HuH-7.5 (cell line): ENCODE results near the gene KNOP1.
"Not testable (repeated sequence)": the region's sequence is repeated elsewhere in the genome, so short reads cannot be mapped to it uniquely, and the experiment has no call there.

Experiments
- DNase-seq: peaks from one replicate; pipeline ENCODE4 v3.0.0; 2011; ENCODE audit warnings: low spot score

KNOP1 gene

DNA sequence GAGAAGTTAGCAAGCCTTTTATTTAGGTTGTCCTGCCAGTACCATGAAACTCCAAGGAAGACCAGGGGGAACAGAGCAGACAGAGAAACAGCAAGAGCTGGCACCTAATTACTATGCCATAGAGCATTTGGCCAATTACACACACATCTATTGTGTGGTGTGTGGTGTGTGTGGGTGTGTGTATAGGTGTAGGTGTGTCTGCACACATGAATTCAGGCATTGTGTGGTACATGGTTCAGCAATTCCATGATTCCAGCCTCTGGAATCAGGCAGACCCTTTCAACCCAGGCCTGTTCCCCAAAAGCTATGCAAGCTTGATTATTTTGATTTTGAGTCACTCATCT lies 25.8 kb upstream of the KNOP1 start:
- no peak for DNase-seq

DNA sequence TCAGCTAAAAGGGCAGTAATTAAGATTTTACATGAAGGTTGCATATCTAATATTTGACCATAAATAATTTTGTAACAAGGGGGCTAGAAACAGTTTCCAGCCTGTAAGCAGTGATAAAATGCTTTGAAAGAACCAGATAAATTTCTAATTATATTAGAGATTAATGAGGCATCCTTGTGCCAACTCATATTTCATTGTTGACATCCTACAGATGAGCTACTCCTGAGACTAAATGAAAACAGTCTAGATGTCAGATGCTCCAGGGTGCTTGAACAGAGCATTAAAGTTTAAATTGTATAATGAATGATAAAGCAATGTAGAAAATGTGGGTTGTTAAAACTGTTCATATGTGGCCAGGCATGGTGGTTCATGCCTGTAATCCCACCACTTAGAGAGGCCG lies 23.3 kb upstream of the KNOP1 start:
- no peak for DNase-seq

DNA sequence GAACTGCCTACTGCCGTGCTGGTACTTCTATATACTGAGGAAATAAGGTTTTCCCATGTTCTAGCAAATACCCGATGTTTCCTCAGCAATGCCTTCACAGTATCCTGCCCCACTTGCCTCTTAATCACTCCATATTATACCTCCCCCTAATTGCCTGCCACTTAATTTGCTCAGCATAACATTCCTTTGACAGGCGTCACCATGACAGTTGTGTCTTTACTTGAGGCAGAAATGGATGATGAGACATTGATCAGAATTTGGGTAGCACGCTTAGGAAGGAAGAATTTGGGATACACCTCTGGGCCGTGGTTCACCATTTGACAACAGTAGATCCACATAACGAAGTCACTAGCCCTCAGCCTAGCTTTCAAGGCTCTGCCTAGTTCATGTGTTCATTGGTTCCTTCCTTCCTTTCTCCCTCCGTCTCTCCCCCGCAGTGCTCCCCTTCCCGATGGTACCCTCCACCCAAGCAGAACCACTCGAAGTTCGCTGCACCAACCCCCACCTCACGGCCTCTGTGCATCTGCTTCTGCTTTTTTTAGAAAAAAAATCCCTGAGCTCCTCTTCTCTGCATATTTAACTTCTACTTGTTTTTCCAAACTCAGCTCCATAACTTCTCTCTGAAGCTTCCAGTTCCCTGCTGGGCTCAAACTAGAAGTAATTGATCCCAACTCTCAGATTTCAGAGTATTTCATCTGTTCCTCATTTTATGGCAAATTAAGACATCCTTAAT lies 19.4 kb upstream of the KNOP1 start:
- no peak for DNase-seq

DNA sequence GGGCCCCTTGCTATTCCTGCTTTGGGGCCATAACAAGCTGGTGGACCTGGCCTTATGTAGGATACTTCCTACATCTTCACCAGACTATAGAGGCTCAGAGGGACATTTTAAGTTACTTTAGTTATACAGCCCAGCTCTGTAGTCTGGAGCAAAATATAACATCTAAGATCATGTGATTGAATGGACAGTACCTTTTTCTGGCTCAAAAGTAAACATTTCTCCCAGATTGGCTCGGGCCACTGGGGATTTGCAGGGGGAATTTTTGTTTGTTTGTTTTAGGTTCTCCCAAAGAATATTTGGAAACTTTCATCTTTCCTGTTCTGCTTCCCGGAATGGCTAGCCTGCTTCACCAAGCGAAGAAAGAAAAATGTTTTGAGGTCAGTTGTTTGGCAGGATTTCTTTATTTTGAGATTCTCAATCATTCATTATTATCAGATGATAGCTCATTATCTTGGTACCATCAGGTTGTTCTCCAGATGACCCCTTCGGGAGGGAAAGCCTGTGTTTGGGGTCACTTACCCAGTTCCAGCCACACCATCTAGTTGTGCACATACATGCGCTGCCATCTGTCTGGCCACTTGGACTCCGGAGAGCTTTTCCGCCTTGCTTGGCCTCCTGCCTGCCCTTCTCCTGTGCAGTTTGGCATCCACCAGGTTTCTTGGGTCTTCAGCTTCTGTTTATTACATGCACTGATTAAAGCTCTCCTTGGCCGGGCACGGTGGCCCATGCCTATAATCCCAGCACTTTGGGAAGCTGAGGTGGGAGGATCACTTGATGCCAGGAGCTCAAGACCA lies 17.2 kb upstream of the KNOP1 start:
- no peak for DNase-seq

DNA sequence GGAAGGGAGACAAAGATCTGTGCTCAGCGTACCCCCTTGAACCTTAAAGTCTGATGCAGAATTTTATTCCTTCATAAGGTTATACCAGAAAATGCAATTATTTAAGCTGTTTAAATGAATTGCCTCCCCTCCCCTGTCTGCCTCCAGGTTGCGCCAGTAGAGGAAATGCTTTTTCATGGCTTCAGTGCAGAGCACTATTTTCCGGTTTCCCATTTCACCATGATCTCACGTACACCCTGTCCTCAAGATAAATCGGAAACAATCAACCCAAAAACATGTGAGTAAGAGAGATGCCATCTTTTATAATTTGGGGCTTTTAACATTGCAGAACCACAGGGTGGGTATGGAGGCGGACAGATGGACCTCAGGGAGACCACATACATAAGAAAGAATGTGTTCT lies 15.5 kb upstream of the KNOP1 start:
- DNase-seq = no peak

DNA sequence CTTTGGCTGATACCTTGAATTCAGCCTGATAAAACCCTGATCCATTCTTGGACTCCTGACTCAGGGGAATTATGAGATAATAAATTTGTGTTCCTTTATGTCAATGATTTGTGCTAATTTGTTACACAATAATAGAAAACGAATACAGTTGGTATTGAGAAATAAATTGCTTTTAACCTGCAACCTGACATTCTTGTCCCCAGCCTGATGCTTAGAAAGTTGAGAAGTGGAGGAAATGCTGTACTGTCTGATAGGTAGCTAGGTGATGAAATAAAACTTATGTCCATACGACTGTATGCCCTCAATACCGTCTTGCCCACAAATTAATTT lies 10.6 kb upstream of the KNOP1 start:
- no peak for DNase-seq

DNA sequence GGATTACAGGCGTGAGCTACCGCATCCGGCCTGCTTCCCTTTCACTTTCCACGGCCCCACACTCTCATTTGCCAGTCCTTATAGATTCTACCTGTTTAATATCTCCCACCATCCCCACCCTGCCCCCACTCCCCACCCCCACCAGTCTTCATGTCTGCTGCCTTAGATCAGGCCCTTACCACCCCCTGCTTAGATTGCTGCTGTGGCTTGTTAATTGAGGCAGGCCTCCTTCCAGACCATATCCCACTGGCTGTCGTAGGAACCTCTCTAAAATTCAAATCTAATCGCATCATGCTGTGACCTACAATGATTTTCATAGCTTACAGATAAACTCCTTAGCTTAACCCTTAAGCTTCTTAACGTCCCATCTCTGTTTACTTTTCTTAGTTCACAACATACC lies 5.0 kb upstream of the KNOP1 start:
- DNase-seq = no peak

DNA sequence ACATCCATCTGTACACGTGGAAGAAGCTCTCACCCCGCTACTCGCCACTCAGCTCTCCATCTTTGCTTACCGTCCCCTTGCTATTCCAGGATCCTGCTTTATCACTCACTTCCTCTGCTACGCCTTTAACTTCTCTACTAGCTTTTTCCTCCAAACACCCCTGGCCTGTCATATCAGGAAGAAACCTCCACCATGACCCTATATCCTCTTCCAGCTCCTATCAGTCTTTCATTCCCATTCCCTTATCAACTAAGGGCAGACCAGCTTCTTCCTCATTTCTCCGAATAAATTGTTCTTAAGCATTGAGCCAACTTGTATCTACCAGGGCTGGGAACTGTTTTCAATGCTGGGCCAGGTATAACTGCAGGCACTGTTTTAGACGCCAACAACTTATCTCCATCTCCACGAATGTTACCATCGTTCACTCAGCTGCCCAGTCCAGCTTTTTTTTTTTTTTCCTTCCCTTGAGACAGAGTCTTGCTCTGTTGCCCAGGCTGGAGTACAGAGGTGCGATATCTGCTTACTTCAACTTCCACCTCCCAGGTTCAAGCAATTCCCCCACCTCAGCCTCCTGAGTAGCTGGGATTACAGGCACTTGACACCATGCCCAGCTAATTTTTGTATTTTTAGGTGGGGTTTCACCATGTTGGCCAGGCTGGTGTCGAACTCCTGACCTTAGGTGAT lies 4.4 kb upstream of the KNOP1 start:
- DNase-seq = no peak

DNA sequence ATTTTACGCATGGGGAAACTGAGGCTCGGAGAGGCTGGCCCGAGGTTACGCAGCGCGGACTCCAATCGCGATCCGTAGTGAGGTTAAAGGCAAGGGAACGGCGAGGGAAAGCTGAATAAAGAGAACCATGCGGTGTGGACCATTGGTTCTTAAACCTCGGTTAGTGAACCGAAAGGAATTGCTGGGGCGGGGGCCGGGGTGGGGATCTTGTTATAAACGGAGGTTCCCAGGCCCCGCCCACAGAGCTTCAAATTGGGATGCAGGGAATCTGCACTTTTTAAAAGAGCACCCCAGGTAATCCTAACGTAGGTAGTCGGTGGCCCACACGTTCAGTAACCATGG lies 568 bp upstream of the KNOP1 start:
- no peak for DNase-seq

DNA sequence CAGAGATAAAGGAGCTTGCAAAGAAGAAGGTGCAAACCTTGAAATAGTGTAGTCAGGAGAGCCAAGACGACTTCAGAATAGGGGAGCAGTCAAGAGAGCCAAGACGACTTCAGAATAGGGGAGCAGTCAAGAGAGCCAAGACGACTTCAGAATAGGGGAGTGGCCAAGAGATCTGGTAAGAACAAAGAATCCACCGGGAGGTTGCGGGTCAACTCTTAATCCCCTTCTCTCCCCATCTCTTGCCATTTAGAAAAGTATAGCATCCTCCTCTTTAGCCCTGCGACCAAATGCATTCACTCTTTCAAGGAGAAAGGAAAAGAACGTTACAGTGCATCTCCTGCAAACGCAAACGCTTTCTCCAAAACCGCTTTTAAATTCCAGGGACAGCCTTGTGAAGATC lies 713 bp downstream of the KNOP1 start:
- no peak for DNase-seq

DNA sequence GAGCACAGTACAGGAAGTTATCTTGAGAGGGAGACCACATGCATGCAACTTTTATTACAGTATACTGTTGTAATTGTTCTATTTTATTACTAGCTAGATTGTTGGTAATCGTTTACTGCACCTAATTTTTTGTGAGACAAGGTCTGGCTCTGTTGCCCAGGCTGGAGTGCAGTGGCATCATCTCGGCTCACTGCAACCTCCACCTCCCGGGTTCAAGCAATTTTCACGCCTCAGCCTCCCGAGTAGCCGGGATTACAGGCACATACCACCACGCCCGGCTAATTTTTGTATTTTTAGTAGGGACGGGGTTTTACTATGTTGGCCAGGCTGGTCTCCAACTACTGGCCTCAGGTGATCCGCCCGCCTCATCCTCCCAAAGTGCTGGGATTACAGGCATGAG lies 1.3 kb downstream of the KNOP1 start:
- DNase-seq = not testable (repeated sequence)

DNA sequence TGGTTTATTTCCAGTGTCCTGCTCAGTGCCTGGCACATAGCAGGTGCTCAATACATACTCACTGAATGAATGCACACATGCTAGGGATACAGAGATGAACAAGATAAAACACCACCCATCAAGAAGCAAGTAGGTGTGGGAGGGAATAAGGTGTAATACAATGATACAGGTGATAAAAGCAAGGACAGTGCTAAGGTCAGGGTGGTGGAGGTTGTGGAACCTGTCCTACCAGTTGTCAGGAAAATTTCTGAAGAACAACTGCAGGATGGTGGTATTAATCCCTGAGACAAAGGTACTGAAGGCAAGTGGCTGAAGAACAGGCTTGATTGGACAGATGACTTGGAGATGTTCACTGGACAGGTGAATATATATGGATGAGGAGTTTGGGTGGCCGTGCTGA lies 1.8 kb downstream of the KNOP1 start:
- no peak for DNase-seq

DNA sequence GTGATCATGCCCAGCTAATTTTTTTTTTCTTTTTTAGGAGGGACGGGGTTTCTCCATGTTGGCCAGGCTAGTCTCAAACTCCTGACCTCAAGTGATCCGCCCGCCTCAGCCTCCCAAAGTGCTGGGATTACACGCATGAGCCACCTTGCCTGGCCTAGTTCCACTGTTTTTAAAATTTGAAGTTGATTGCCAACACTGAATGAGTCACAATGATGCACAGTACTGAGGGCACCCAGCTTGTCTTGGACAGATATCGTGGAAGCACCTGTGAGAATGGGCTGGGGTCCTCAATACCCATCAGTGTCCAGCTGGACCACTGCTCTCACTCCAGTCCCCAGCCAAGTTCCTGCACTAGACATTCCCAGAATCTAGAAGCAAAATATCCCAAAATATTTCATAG lies 2.5 kb downstream of the KNOP1 start:
- DNase-seq = no peak

DNA sequence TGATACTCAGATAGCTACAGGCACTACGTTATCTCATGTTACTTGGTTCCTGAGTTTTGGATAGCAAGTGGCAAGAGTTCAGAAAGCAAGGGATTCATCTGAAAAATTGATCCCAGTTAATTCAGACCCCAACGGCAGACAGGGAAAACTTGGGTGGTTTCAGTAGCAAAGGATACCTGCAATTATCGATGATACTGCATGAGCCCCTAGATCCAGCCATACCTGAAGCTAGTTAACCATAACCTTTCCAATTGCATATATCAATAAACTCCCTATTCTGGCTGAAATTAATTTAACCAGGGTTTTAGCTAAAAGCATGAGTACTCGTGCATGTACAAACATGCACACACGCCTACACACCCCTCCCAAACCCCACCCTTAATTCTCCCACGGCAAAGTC lies 4.3 kb downstream of the KNOP1 start:
- no peak for DNase-seq

DNA sequence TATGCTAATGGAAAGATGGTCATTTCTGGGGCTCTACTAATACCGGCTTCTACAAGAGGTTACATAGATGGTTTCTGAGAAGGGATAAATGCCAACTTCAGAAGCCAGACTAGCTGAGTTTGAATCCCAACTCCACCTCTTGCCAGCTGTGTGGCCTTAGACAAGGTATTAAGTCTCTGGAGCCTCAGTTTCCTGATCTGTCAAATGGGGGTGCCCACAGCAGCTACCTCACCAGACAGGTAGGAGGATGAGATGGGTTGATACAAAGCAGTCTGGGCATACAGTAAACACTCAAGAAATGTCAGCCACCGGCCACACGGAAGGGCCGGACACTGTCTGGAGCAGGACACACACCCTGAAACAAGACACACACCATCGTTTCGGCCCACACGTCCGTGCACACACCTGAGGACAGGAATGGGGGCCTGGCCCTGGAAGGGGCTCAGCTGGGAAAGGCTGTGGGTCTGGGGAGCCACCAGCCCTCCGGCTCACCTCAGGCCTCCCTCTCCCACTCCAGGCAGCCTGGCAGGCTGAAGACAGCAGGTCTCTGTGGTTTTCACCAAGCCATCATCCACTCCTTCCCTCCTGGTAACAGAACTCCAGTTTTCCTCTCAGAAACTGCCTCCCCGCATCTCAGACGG lies 5.5 kb downstream of the KNOP1 start:
- no peak for DNase-seq

DNA sequence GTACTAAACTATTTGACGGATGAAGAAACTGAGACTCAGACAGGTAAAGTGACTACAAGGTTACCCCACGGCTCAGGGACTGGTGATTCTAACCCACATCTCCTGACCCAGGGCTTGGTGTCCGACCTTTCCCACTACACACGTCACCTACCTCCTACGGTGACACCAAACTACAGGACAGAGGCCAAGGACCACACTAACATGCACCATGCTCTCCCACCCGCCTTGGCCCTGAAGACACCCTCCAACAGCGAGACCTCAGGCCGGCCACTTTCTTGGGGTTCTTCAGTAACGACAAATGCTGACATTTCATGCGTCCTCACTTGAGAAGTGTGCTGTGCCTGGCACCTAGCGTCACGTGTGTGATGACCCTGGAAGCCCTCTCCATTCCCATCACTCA lies 6.4 kb downstream of the KNOP1 start:
- no peak for DNase-seq

DNA sequence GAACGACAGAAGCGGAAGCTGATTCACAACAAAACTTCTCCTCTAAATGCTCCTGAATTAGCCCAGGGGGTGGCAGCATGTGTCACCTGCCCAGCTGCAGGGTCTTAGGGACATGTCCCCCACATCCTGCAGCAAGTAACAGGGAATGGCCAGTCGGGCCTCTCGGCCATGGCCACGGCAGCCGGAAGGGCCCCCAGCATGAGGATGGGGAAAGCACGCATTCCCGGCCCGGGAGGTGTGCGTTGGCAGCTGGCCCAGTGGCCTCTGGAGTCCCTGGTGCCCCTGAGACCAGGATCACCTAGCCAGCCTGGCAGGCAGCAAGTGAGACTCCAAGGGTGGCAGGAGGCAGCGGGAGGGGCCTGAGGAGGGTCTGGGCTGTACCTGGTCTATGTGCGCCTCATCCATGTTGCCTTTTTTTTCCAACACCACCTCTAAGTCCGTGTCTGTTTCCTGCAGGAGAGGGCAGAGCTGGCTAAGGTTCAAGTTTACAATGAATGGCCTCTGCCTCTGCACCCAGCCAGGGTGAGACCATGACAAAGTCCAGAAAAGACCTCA lies 7.0 kb downstream of the KNOP1 start:
- DNase-seq = no peak

DNA sequence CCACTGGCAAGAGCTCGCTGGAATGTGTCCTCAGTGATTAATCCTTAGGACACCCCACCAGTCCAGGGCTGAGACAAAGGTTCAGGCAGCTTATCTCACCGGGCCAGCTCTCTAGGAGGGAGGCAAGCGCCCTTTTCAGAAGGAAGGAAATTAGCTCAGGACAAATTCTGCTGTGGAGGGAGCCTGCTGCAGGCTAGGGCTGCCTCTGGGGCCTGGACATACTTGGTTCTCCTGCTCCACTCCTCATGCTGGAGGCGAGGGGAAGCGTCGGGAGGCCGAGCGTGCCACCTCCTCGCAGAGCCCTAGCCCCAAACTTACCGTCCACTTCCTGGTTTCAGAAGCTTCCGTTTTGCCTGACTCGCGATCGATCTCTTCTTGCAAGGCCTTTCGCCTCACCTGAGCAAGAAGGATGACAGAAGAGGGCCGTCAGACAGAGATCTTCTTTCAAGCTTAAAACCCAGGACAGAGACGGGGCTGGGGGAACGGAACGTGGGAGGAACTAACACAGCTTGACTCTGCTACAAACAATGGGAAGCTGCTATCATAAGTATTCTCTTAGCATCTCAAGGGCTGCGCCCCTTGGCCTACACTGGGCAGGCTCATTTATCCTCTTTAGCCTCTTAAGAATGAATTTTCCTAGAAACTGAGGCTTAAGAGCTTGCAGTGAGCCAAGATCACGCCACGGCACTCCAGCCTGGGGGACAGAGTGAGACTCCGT lies 7.7 kb downstream of the KNOP1 start:
- no peak for DNase-seq

DNA sequence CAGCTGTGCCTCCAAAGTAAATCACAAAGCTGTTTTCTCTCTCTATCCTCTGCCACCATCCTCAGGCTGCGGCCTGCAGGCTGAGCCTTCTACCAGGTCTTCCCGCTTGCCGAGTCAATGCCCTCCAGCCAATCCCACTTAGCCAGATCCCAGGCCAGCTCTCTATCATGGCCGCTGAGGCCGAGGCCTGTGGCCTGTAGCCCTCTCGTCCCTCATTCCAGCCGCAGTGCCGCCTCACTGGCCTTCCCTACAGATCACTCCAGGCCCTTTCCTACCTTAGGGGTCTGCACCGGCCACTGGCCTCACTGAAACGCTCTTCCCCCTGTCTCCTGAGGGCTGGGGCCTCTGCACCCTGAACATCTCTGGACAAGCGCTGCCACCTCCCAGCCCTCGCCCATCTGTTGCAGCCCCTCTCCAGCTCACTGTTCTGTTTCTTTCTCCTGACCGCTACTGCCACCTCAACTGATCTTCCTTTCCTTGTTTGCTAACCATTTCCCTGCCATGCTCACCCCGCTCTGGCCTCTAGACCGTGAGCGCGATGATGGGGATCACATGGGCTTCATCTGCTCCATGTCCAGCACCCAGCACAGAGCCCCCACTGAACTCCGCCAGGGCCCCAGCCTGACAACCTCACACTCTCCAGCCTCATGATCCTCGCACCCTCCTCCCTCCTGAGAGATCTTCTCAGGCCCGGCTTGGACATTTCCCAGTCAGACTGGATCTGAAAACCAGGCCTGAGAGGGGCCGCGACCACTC lies 8.5 kb downstream of the KNOP1 start:
- no peak for DNase-seq

DNA sequence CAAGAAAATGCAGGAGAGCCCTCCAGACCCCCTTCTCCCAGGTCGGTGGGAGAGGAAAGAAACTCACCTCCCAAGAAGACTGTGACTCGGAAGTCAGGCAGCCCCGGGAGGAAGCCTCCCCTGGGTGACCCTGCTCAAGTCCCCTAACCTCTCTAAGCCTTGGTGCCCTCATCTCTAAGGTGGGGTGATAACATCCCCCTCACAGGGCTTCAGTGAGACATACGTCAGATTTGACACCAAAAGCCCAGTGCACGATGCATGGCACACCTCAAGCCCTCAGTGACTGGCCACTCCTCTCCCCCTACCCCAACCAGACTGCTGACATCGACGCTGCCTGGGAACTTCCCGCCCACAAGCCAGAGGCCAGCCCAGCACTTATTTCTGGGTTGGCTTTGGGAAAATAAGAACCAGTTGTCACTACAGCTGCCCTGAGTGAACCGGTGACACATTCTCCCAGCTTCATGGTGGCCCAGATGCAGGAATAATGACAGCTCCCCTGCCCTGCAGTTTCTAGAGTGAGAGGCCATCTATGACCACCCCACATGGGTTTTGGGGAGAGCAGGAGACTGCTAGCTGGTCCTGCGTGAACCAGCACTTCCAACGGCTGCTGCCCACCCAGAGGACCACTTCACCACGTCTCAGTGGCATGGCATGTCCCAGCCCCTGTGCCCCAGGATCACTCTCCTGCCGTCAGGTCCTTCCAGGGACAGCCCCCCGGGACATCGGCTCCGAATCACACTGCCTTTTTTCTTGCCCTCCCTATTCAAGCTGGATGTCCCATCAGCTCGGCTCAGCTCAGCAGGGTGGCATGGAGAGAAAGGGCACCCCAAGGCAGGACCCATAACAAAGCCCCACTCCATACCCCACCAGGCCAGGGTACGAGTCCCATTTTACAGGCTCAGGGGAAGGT lies 9.5 kb downstream of the KNOP1 start:
- DNase-seq = no peak
